ENCODE data around the gene ZNF581.

ZNF581 gene

DNA sequence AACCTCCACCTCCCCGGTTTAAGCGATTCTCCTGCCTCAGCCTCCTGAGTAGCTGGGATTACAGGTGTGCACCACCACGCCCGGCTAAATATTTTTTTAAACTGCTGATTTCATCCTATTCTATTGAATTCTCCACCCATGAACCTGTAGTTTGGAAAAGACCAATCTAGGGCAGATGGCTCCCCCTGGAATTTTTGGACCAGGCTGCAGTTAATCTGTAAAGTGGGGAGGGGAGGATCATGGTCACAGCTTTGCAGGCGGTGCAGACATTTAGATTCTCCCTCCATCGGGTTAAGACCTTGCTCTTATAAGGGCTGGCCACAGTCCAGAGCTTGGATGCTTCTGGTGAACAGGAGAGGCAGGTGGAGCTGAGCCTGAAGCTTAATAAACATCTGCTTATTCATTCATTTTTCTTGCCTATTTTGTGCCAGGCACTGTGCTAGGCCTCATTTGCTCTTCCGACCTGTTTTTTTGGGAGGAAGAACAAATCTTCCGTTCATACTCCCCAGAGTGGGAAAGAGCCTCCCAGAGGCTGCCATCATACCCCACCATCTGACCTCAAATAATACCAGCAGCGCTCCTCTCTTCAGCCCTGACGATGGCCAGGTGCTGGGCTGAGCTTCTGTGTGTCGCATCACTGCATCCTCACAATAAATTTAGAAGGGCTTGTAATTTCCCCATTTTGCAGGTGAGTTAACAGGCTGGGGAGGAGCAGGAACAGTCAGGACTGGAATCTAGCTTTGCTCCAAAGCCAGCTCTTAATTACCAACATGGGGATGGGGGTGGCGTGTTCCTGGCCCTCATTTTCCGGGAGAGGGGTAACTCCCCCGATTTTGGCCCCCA is 3.7 kb downstream of the ZNF581 start:
- in situ Hi-C loops (cut with HindIII; ENCODE audit: low sequenced_read_pairs): no loop called here

DNA sequence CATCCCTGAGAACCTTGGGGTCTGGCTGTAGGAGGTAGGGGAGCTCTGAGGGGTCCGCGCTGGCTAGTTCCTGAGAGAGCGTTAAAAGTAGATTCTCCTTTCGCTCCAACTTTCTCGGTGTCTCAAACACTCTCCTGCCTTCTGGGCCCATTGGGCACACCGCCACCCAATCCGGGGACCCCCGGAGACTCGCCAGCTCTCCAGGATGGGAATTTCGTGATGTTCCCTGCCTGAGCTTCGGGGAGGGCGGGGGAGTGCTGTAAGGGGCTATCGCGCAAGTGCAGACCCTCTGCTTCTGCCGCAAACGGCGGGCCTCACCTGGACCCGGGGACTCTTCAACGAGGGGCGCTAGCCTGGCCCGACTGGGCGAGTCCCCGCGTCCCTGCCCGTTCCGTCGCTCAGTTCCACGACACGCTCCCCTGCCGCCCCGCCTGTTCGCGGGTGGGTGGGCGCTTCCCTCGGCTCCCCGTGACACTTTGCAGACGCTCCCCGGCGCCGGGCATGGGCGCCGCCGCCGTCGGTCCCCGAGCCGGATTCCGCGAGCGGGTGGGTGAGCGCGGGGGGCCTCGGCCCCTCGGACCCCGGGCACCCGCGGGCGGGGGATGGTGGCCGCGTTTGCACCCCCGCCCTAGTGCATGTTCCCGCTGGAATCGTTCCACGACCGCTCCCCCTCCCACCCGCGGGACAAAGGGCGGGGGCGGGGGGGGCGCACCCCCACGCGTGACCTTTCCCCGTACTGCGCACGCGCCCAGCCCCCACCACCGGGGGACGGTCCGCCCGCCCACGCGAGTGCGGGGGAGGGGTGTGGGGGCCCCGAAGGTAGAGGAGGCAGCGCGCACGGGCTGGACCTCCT is 4.5 kb downstream of the ZNF581 start, which contains the start of gene CCDC106:
Gene CCDC106, plus strand, starts transcription at position 481 of the 853 bp plus-strand sequence. CDS start 835 bp downstream, outside the sequence.
- in situ Hi-C loops (cut with HindIII; ENCODE audit: low sequenced_read_pairs): no loop called here

DNA sequence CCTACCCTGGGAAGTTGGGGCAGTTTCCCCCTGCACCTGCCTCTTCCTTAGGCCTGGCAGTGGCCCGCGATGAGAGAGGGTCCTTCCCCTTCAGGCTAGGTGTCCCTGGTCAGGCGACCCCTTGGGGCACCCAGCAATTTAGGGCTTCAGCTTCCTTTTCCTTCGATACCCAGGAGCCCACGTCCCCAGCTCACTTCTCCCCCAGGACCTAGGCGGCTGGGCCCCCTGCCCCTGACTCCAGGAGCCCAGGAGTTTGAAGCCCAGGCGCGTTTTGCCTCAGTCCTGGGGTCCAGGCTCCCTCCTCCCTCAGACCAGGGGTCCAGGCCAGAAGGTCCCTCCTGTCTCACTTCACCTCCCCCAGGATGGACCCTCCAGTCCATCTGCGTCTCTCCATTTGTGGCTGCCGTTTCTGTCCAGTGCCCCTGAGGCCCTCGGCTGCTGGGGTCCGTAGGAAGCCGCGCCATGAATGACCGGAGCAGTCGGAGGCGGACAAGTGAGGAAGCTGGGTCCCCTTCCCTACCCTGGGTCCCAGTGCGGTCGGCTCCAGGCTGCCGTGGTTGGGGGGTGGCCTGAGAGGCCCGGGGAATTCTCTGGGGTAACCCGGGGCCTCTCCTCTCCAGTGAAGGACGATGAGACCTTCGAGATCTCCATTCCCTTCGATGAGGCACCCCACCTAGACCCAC is 5.3 kb downstream of the ZNF581 start:
- in situ Hi-C loops (cut with HindIII; ENCODE audit: low sequenced_read_pairs): no loop called here

DNA sequence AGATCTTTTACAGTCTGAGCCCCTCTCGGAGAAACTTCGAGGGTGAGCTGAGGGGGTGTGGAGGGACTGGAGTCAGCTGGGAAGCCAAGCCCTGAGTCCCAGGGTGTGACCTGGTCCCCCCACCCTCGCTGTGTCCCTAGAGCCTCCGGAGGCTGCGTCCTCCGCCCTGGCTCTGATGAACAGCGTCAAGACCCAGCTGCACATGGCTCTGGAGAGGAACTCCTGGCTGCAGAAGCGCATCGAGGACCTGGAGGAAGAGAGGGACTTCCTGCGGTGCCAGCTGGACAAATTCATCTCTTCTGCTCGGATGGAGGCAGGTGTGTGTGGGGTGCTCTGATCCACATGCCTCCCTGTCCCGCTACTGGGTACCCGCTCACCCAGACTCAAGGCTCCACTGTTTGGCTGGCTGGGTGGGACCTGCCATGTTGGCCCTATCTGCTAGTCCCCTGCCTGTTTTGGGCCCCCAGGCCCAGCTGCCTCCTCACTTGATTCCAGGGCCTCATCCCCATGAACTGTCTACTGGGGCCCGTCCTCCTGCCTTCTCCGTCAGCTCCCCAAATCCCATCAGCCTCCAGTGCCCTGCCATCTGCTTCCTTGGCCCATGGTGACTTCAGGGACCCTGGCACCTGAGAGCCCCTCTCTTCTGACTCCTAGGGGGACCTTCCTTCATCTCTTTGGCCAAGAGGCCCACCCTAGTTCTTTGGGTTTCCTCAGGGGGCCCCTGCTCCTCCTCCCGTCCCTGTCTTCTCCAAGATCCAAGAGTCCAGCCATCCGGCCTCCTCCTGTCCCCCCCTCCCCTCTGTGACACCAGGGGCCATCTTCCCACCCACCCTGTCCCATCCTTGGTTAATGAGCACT is 6.0 kb downstream of the ZNF581 start:
- in situ Hi-C loops (cut with HindIII; ENCODE audit: low sequenced_read_pairs): no loop called here

DNA sequence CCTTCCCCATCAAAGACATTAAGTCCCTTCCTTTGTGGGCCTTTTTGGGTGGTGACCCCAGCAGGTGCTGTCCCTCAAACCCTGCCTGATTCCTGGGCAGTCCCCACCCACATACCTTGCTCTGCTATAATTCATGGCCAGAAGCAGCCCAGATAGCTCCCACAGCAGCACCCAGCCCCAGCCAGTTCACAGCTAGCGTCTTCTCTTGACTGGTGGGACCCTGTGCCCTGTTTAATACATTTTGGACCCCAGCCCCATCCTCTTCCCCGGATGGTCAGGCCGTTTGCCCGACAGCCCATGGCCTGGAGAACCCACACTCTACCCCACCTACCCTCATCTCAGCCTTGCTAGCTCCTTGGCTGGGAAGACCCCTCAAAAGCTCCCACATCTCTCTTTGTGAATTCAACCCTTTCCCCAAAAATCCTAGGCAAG is 6.7 kb downstream of the ZNF581 start:
- in situ Hi-C loops (cut with HindIII; ENCODE audit: low sequenced_read_pairs): no loop called here

DNA sequence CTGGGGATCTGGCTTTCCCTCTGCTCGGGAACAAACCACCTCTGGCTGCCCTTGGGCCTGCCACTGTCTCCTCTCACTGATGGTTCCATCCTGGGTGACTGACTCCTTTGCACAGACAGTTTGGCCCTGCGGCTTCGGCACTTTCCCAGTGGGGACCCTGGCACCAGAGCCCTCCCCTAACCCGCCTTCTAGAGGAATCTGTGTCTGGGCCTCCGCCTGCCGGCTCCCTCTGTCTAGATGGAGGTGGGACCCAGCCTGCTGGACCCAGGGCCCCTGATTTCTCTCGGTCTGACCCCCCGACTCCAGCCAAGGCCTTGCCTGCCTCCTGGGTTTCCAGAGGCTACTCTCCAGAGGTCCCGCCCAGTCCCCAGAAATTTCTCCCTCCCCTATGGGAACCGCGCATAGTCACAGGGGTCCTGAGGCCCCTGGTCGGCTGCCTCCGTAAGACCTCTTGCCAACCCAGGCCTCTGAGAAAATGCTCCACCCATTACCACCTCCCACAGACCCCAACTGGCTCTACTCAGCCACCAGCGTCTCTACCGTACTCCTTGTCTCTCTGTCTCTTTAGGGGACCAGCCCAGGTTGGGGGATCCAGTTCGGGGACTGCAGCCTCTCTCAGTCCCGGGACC is 7.3 kb downstream of the ZNF581 start:
- in situ Hi-C loops (cut with HindIII; ENCODE audit: low sequenced_read_pairs): no loop called here

DNA sequence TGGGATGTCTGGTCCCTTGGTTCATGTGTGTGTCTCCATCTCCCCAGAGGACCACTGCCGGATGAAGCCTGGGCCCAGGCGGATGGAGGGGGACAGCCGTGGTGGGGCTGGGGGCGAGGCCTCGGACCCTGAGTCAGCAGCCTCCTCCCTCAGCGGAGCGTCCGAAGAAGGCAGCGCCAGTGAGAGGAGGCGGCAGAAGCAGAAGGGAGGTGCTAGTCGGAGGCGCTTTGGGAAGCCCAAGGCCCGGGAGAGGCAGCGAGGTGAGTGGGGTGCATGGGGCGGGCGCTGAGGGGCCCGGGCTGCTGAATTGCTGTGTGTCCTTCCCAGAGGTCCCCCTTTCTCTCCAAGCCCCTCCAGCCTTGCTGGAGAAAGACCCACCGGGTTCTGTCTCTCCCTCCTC is 7.8 kb downstream of the ZNF581 start:
- in situ Hi-C loops (cut with HindIII; ENCODE audit: low sequenced_read_pairs): no loop called here

DNA sequence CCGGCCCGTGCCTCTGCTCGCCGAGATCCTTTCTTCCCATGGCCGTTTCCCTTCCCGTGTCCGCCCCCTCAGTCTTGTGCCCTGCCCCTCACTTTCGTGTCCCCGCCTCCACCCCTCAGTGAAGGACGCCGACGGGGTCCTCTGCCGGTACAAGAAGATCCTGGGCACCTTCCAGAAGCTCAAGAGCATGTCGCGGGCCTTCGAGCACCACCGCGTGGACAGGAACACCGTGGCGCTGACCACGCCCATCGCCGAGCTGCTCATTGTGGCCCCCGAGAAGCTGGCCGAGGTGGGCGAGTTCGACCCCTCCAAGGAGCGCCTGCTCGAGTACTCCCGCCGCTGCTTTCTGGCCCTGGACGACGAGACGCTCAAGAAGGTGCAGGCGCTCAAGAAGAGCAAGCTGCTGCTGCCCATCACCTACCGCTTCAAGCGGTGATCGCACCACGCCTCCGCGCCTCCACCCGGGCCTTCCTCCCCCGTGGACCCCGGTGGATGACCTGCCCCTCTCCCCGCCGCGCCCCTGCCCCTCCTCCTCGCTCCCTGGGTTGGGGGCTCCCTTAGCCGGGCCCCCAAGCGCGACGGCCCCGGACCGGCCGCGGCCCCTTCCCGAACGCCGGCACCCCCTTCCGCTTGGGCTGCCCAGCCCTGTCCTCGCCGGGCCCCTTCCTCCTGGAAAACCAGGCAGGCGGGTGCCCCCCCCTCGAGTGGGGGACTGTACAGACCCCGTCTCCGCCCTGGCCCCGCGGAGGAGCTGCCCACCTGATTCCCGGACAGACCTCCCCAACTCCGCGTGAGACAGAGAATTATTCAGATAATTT is 9.1 kb downstream of the ZNF581 start:
- in situ Hi-C loops (cut with HindIII; ENCODE audit: low sequenced_read_pairs): no loop called here

DNA sequence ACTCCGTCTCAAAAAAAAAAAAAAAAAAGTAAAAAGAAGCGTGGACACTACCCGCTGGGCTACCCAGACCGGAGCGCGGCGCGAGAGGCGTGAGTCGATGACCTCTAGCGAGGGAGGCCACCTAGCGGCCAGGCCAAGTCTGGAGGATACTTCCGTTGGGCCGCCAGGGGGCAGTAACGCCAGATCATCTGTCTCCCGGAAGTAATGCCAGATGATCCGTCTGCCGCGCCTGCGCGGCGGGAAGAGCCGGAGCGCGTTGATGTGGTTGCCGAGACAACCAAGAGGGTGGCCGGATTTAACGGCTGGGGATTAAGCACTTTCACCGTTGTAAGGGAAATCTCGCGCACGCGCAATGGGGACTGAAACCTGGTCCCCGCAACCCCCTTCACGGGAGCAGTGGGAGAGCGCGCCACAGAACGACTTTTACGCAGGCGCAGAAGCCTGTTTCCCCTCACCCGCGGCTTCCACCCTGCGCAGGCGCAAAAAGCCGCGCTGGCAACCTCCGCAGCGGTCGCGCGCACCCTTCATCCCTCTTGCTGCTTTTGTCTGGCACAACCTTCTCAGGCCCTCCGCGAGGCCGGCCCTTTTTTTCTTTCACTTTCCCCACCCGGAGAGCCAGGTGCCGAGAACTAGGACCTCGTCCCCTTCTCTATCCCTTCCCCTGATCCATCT is 10.3 kb downstream of the ZNF581 start:
- in situ Hi-C loops (cut with HindIII; ENCODE audit: low sequenced_read_pairs): no loop called here

DNA sequence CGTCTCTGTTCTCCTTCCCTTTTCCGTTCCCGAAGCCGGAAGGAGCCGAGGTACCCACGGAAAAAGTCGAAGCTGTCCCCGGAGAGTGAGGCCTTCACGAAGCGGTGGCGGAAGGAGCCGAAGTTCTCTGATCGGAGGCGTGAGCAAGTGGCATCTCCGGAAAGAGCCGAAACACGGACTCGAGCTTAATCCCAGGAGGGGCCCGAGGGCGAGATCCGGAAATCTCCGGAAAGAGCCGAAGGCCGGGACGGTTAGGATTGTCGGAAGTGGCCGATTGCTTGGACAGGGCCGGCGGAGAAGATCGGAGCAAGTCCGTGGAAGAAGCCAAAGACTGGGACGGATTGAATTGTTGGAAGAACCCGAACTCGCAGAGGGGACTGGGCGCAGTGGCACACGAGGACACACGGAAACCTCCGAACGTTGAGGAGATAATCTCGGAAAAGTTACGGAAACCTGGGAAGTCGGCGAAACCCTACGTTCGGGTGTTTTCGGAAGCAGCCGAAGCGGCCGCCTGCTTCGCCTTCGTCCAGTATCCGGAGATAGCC is 10.9 kb downstream of the ZNF581 start:
- in situ Hi-C loops (cut with HindIII; ENCODE audit: low sequenced_read_pairs): no loop called here

DNA sequence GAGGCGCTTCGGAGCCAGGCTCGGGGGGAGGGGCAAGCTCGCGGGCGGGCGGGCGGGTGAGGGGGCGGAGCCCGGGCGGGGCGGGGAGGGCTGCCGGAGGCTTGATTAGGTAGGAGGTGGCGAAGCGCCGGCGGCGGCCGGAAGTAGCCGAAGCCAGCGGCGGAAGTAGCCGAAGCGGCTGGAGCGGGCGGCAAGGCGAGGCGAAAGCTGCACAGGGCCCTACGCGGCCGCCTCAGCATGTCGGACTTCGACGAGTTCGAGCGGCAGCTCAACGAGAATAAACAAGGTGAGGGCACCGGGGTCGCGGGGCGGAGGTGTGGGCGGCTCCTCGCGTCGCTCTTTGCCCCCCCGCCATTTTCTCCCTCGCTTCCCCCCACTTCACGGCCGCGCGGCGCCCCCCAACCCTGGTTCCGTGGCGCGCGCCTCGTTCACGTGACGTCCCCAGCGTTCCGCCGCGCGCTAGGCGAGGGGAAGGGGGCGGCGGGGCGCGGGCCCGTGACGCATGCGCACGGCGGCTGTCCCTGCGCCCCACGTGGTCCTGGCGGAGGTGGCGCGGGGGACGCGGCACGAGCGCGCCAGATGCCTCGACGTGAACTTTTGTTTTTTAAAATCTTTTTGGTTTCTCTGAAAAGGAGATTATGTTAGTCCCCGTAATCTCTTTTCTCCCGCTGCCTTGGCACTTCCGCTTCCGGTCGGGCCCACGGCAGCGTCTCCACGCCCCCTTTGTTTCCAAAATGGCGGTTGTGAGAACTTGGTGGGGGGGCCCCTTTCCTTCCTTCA is 11.6 kb downstream of the ZNF581 start, which contains the start of gene U2AF2:
Gene U2AF2, plus strand, starts transcription at position 168 of the 780 bp plus-strand sequence. Its CDS starts 70 bp downstream, at position 238.
- in situ Hi-C loops (cut with HindIII; ENCODE audit: low sequenced_read_pairs): no loop called here

DNA sequence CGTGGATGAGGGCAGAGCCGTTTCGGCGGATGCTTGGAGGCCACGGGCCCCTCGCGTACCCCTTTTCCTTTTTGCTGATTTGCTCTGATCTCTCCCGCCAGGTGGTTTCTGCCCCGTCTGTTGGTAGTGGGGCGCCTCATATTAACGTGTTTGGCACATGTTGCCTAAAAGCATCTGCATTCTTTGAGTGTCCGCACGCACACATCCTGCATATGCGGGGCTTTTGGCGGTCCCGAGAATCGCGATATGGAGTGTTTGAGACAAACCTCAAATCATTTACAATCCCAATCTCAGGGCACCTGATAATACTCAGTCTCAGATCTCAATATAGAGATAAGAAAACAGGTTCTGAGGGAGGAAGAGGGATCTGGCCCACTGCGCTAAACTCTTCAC is 12.2 kb downstream of the ZNF581 start:
- in situ Hi-C loops (cut with HindIII; ENCODE audit: low sequenced_read_pairs): no loop called here

DNA sequence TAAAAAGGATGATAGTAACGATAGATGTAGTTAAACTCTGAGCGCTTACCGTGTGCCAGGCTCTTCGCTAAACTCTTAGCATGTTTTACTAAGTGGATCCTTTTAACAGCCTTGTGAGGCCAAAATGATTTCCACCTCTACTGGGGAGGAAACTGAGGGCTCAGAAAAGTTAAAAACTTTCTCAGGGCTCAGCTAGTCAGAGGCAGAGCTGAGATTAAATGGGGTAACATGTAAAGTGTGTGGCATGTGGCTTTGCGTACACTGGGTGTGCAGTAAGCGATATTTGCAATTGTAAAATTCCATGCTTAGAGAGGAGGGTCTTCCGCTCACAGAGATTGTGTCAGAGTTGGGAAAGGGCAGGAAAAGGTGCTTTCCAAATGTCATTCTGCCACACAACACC is 13.1 kb downstream of the ZNF581 start:
- in situ Hi-C loops (cut with HindIII; ENCODE audit: low sequenced_read_pairs): no loop called here

DNA sequence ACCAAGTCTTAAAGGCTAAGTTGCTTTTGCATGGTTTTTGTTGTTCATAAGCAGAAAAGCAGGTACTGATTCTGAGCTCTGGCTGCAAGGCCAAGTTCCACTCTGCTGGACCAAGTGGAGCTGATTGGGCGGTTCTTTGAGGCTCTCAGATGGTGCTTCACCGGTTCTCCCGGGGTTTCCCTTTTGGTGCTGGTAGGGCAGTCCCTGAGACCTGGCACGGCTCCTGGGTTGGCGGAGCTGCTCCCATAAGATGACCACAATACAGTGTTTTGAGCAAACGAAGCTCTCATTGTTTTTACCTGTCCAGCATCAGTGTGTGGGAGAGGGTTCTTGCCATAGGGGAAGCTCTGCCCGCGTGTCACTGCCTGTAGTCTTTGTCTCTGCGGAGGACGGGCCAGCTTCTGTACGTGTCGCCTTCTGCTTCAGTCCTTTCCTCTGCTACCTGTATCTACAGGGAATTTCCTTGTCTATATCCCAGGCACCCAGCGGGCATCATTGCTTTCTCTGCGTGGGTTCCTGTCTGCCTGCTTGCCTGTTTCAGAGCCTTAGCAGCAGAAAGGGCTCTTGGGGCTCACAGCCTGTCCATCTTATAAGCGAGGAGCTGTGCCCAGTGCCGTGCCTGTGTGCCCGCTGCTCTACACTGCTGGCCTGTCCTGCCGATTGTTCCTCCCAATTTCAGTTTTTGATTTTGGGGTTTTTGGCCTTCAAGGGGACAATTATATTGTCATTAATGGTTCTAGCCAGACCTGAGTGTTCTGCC is 13.7 kb downstream of the ZNF581 start:
- in situ Hi-C loops (cut with HindIII; ENCODE audit: low sequenced_read_pairs): no loop called here

DNA sequence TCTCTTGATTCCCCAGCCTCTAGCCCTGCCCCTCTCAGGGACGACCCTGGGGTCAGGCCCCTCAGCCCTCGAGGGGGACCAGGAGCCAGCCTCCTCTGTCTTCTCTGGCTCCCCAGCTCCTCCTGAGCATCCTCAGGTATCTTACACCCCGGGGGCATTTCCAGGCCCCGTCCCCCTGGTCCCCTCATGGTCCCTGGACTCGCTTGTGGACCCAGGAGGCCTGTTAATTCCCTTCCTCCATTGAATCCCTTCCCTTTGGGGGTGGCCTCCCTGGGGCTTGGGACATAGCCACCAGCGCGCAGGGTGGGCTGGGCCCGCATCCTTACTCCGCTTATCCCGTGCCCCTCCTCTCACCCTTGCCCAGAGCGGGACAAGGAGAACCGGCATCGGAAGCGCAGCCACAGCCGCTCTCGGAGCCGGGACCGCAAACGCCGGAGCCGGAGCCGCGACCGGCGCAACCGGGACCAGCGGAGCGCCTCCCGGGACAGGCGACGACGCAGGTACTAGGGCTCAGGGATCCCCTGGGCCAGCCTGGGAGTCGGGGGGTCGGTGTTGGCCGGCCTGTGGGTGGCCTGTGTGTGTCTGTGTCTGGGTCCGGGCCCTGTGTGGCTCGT is 15.5 kb downstream of the ZNF581 start:
- in situ Hi-C loops (cut with HindIII; ENCODE audit: low sequenced_read_pairs): no loop called here

DNA sequence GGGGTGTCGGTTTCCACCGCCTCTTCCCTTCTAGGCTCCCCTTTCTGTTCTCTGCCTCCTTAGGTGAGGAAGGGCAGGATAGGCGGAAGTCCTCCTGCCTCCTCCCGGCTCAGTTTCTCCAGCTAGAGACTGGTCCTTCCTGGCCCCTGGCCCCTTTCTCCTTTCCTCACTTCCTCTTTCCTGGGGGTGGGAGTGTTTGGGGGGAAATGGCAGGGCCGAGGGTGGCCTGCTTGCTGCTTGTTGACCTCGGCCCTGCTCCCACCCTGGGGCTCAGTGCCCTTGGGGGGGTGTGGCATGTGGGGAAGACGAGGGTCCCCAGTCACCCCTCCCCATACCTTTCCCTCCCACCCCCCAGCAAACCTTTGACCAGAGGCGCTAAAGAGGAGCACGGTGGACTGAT is 16.4 kb downstream of the ZNF581 start:
- in situ Hi-C loops (cut with HindIII; ENCODE audit: low sequenced_read_pairs): no loop called here
